H1 (cell line): ENCODE measurements around the gene TMEM255B. TPM values are rescaled to one million over a fixed set of nuclear protein-coding genes. Genes with fewer than 3 reads are reported as not detected.

Source experiments
- CTCF ChIA-PET: fragments of 300-600 bp; sonication (Branson Sonifier 250); formaldehyde crosslinking; loops from one replicate; lab custom pipeline; 2021; ENCODE audit not compliant: partially characterized antibody; lab: Charles Lee
- POLR2A ChIA-PET: fragments of 300-600 bp; sonication (Branson Sonifier 250); formaldehyde crosslinking; loops from one replicate; lab custom pipeline; 2021; ENCODE audit warnings: inconsistent platforms; ENCODE audit not compliant: partially characterized antibody; lab: Charles Lee
- DNase-seq, 2 experiments: peaks; one replicate each; pipeline versions ENCODE4 v3.0.0 to v3.0.0-alpha.2; 2010 to 2022; ENCODE audit warnings: low spot score in 2 of 2, low read depth in 1 of 2, mixed read lengths in 1 of 2
- FAIRE-seq: peaks from 2 replicates; lab custom pipeline; 2011; peaks lifted over from hg19 to GRCh38; lab: Jason Lieb, UNC
- H2AFZ ChIP-seq: 2 replicates; pipeline ENCODE4 v1.8.1; 2012; ENCODE audit warnings: low read length, inconsistent platforms
- H2AK5ac ChIP-seq: 2 replicates; pipeline ENCODE4 v1.6.1; 2013; ENCODE audit warnings: low read depth, low read length
- H2BK120ac ChIP-seq: replicated peaks from 2 replicates; pipeline ENCODE3; 2013; ENCODE audit warnings: low read depth, low read length, inconsistent platforms
- H2BK12ac ChIP-seq: 2 replicates; pipeline ENCODE4 v1.6.1; 2013; ENCODE audit warnings: low read depth, low read length
- H2BK15ac ChIP-seq: 2 replicates; pipeline ENCODE4 v1.6.1; 2013; ENCODE audit warnings: low read length
- H2BK20ac ChIP-seq: 2 replicates; pipeline ENCODE4 v1.6.1; 2013; ENCODE audit warnings: low read length
- H2BK5ac ChIP-seq: 2 replicates; pipeline ENCODE4 v1.6.1; 2013; ENCODE audit warnings: low read depth, low read length
- H3K14ac ChIP-seq: 2 replicates; pipeline ENCODE4 v1.6.1; 2013; ENCODE audit warnings: inconsistent platforms; ENCODE audit not compliant: insufficient read length
- H3K18ac ChIP-seq: 2 replicates; pipeline ENCODE4 v1.6.1; 2013; ENCODE audit warnings: low read length; ENCODE audit errors: extremely low read depth
- H3K23ac ChIP-seq: 2 replicates; pipeline ENCODE4 v1.6.1; 2013; ENCODE audit warnings: inconsistent platforms; ENCODE audit not compliant: insufficient read length
- H3K23me2 ChIP-seq: 2 replicates; pipeline ENCODE4 v1.6.1; 2013; ENCODE audit warnings: low read depth, low read length
- H3K27ac ChIP-seq: 2 replicates; pipeline ENCODE4 v1.6.1; 2011; ENCODE audit warnings: low read depth, low read length, inconsistent platforms
- H3K27me3 ChIP-seq, 4 experiments: replicated peaks in 1 of 4; 1 replicate in 1 of 4; 2 replicates in 3 of 4; pipeline versions ENCODE4 v1.6.1 to v1.8.1; 2011 to 2013; ENCODE audit warnings: low read length in 3 of 4, mild to moderate bottlenecking in 3 of 4, inconsistent platforms in 2 of 4, mixed read lengths in 2 of 4, moderate library complexity in 1 of 4; ENCODE audit not compliant: control insufficient read depth in 3 of 4, insufficient read depth in 3 of 4; ENCODE audit errors: extremely low read depth in 1 of 4
- H3K36me3 ChIP-seq, 4 experiments: 2 replicates each; pipeline versions ENCODE4 v1.6.1 to v1.8.1; 2011 to 2013; ENCODE audit warnings: mild to moderate bottlenecking in 4 of 4, low read length in 3 of 4, moderate library complexity in 2 of 4, control low read depth in 1 of 4, inconsistent platforms in 1 of 4; ENCODE audit not compliant: insufficient read depth in 4 of 4, control insufficient read depth in 2 of 4
- H3K4ac ChIP-seq: replicated peaks from 2 replicates; pipeline ENCODE3; 2013; ENCODE audit warnings: low read length, low read depth, mixed read lengths, inconsistent platforms; ENCODE audit not compliant: insufficient read length
- H3K4me1 ChIP-seq, 4 experiments: replicated peaks in 1 of 4; 1 replicate in 1 of 4; 2 replicates in 3 of 4; pipeline versions ENCODE4 v1.6.1 to v1.8.1; 2011 to 2013; ENCODE audit warnings: low read length in 3 of 4, inconsistent platforms in 2 of 4, mixed read lengths in 1 of 4; ENCODE audit not compliant: insufficient read depth in 4 of 4, control insufficient read depth in 3 of 4
- H3K4me2 ChIP-seq, 2 experiments: 2 replicates each; pipeline versions ENCODE4 v1.6.1 to v1.8.1; 2011 to 2013; ENCODE audit warnings: low read depth in 2 of 2, low read length in 2 of 2, control low read depth in 1 of 2, inconsistent platforms in 1 of 2, mild to moderate bottlenecking in 1 of 2; ENCODE audit not compliant: insufficient read depth in 1 of 2
- H3K4me3 ChIP-seq, 4 experiments: fragments of 200-600, 300-600 bp in 1 of 4; sonication (generic), shearing (Covaris generic), sonication (Bioruptor Twin) in 1 of 4; 2 replicates each; pipeline versions ENCODE4 v1.5.1 to v1.8.1; 2011 to 2016; ENCODE audit warnings: low read length in 4 of 4, low read depth in 3 of 4, control low read depth in 2 of 4, inconsistent platforms in 2 of 4, mild to moderate bottlenecking in 2 of 4, mixed read lengths in 1 of 4, moderate library complexity in 1 of 4; ENCODE audit not compliant: insufficient read depth in 2 of 4; ENCODE audit errors: extremely low read depth in 1 of 4
- H3K56ac ChIP-seq: replicated peaks from 2 replicates; pipeline ENCODE3; 2013; ENCODE audit warnings: low read depth, mild to moderate bottlenecking, mixed read lengths, low read length, inconsistent platforms; ENCODE audit not compliant: insufficient read length
- H3K79me1 ChIP-seq: 2 replicates; pipeline ENCODE4 v1.6.1; 2013; ENCODE audit warnings: low read depth, low read length, control low read depth
- H3K79me2 ChIP-seq, 2 experiments: 2 replicates each; pipeline versions ENCODE4 v1.6.1 to v1.8.1; 2012 to 2013; ENCODE audit warnings: low read length in 2 of 2, mild to moderate bottlenecking in 2 of 2, inconsistent platforms in 1 of 2; ENCODE audit not compliant: insufficient read depth in 2 of 2, control insufficient read depth in 1 of 2
- H3K9ac ChIP-seq, 4 experiments: replicated peaks in 1 of 4; 1 replicate in 1 of 4; 2 replicates in 3 of 4; pipeline versions ENCODE4 v1.6.1 to v1.8.1; 2011 to 2013; ENCODE audit warnings: low read depth in 3 of 4, low read length in 3 of 4, control low read depth in 2 of 4, mild to moderate bottlenecking in 2 of 4, moderate library complexity in 2 of 4, inconsistent platforms in 1 of 4; ENCODE audit errors: extremely low read depth in 1 of 4
- H3K9me3 ChIP-seq, 2 experiments: 2 replicates each; pipeline versions ENCODE4 v1.6.1 to v1.8.1; 2012 to 2013; ENCODE audit warnings: mild to moderate bottlenecking in 2 of 2, moderate library complexity in 2 of 2, control low read depth in 1 of 2, inconsistent platforms in 1 of 2, low read depth in 1 of 2, low read length in 1 of 2, mixed read lengths in 1 of 2; ENCODE audit not compliant: insufficient read depth in 2 of 2
- H4K20me1 ChIP-seq, 2 experiments: replicated peaks in 1 of 2; 2 replicates each; pipeline versions ENCODE3 to v1.8.1; 2011 to 2013; ENCODE audit warnings: inconsistent platforms in 2 of 2, low read length in 2 of 2, mild to moderate bottlenecking in 1 of 2; ENCODE audit not compliant: insufficient read depth in 2 of 2, control insufficient read depth in 1 of 2
- H4K5ac ChIP-seq: 2 replicates; pipeline ENCODE4 v1.6.1; 2013; ENCODE audit warnings: low read length, low read depth, mixed read lengths, inconsistent platforms; ENCODE audit not compliant: insufficient read length
- H4K8ac ChIP-seq: 2 replicates; pipeline ENCODE4 v1.8.0; 2013; ENCODE audit warnings: mild to moderate bottlenecking, moderate library complexity, low read length, inconsistent platforms; ENCODE audit not compliant: insufficient read depth; ENCODE audit errors: extremely low read depth
- H4K91ac ChIP-seq: replicated peaks from 2 replicates; pipeline ENCODE3; 2013; ENCODE audit warnings: low read length, mixed read lengths, inconsistent platforms; ENCODE audit not compliant: insufficient read length
- CHD2 ChIP-seq: IDR thresholded peaks from 2 replicates; pipeline ENCODE4 v1.6.1; 2012; ENCODE audit warnings: low read length, improper control_type of control experiment
- EZH2 ChIP-seq: fragments of 200-600 bp; sonication (generic); IDR thresholded peaks from 2 replicates; pipeline ENCODE4 v1.7.1; 2012; ENCODE audit warnings: low read depth, mild to moderate bottlenecking, moderate library complexity, low read length, inconsistent platforms; ENCODE audit not compliant: severe bottlenecking
- JUND ChIP-seq: IDR thresholded peaks from 2 replicates; pipeline ENCODE4 v1.6.1; 2011; ENCODE audit warnings: mild to moderate bottlenecking, improper control_type of control experiment, low read length
- KDM1A ChIP-seq: fragments of 200-600, 300-600 bp; sonication (generic); IDR thresholded peaks from 2 replicates; pipeline ENCODE4 v1.7.1; 2016; ENCODE audit warnings: mild to moderate bottlenecking, low read length, borderline replicate concordance
- MAX ChIP-seq: IDR thresholded peaks from 2 replicates; pipeline ENCODE4 v1.6.1; 2012; ENCODE audit warnings: inconsistent platforms
- RBBP5 ChIP-seq: IDR thresholded peaks from 2 replicates; pipeline ENCODE4 v1.7.1; 2012; ENCODE audit warnings: low read depth, mild to moderate bottlenecking, inconsistent platforms, low read length, moderate library complexity, borderline replicate concordance
- SP2 ChIP-seq: IDR thresholded peaks from 2 replicates; pipeline ENCODE4 v1.6.1; 2012; ENCODE audit warnings: mild to moderate bottlenecking, low read length, inconsistent platforms
- SRF ChIP-seq: IDR thresholded peaks from 2 replicates; pipeline ENCODE4 v1.6.1; 2011; ENCODE audit warnings: mild to moderate bottlenecking, low read depth, low read length, moderate library complexity
- TCF12 ChIP-seq: IDR thresholded peaks from 2 replicates; pipeline ENCODE4 v1.6.1; 2011; ENCODE audit warnings: low read depth, mild to moderate bottlenecking, low read length
- WGBS, 2 experiments: shearing (Covaris generic) in 1 of 2; methylation state at CpG; one replicate each; pipeline versions ENCODE4 v1.1.6 to v1.1.7; 2013 to 2015; ENCODE audit warnings: low lambda C conversion rate in 2 of 2, mixed read lengths in 2 of 2, inconsistent platforms in 1 of 2, low coverage in 1 of 2, missing lambda C conversion rate in 1 of 2; ENCODE audit not compliant: insufficient replicate concordance in 2 of 2, insufficient coverage in 1 of 2, insufficient read length in 1 of 2; ENCODE audit errors: extremely low coverage in 1 of 2, missing lambda C conversion rate in 1 of 2; 5-methylcytosine and 5-hydroxymethylcytosine counted together
- polyA plus RNA-seq, 7 experiments: library from polyadenylated mRNA; depleted of rRNA in 3 of 7; stranded (reverse) in 5 of 7; unstranded in 2 of 7; fragments of >200 nt in 5 of 7; fragments of 200-250 nt in 2 of 7; gene quantifications; 1 replicate in 5 of 7; 2 replicates in 1 of 7; 4 replicates in 1 of 7; pipeline versions ENCODE4 v1.2.1 to v1.2.3, GENCODE V29; 2011 to 2013; ENCODE audit warnings: missing spikeins in 2 of 7, mixed read lengths in 2 of 7
- total RNA-seq: library from RNA; stranded (reverse); fragmentation: NEBNext Ultra II Directional; extraction: Animal tissue kit (Norgen Biotek cat#: 25700); gene quantifications from 2 replicates; pipeline ENCODE4 v1.2.1, GENCODE V29; 2021
- TF ChIP-seq, protein P1 (sequence below): IDR thresholded peaks from 2 replicates; pipeline ENCODE4 v1.6.1; 2011; ENCODE audit warnings: low read length, improper control_type of control experiment
- TF ChIP-seq, protein P2 (sequence below): IDR thresholded peaks from 2 replicates; pipeline ENCODE4 v1.6.1; 2012; ENCODE audit warnings: inconsistent platforms

Gene TMEM255B
- total and polyA plus RNA-seq, 2 of the 8 experiments (the other 6 are each of a cell fraction or from before 2014, with no cell fraction given): 3.4 to 4.4 TPM

GRCh38 chr13:113800576-113800926 lies 41.5 kb downstream of the TMEM255B start:
- Histone ChIP-seq H4K20me1 (peaks cover 0 to 6% of the 10 kb centered on the region in 2 experiments), H4K8ac (no peak overlapping the region), H3K18ac (no peak overlapping the region), H3K23ac (no peak overlapping the region), H3K56ac (no peak overlapping the region), H2BK12ac (no peak overlapping the region), H2BK120ac (no peak overlapping the region), H3K36me3 (no peaks in the 10 kb centered on the region; a peak in 1 of 8 replicates), H3K79me2 (no peaks in the 10 kb centered on the region), H2BK20ac (no peak overlapping the region), H3K27me3 (no peaks in the 10 kb centered on the region), H3K14ac (no peak overlapping the region), H2AK5ac (no peak overlapping the region), H3K79me1 (no peaks in the 10 kb centered on the region), H3K23me2 (peaks cover 18% of the 10 kb centered on the region; the same call in 1 of the 2 replicates), H4K91ac (no peak overlapping the region), H4K5ac (no peak overlapping the region), H3K4me2 (no peak overlapping the region), H2BK5ac (no peak overlapping the region), H3K9ac (no peak overlapping the region), H3K4me3 (no peak overlapping the region), H3K4me1 (peaks cover 0 to 8% (median 6%) of the 10 kb centered on the region in 4 experiments; a peak in 4 of 7 replicates), H2AFZ (no peak overlapping the region), H3K4ac (no peak overlapping the region), H3K27ac (no peak overlapping the region), H2BK15ac (no peak overlapping the region), H3K9me3 (no peaks in the 10 kb centered on the region)
- DNase-seq (no peak), FAIRE-seq (no peak)
- POLR2A ChIA-PET: no interaction called here
- TF ChIP-seq SRF (no peak), SP2 (no peak), JUND (no peak), RBBP5 (no peak), KDM1A (no peak), EZH2 (no peak), MAX (no peak), CHD2 (no peak), TCF12 (no peak)
- TF ChIP-seq, protein P1, sequence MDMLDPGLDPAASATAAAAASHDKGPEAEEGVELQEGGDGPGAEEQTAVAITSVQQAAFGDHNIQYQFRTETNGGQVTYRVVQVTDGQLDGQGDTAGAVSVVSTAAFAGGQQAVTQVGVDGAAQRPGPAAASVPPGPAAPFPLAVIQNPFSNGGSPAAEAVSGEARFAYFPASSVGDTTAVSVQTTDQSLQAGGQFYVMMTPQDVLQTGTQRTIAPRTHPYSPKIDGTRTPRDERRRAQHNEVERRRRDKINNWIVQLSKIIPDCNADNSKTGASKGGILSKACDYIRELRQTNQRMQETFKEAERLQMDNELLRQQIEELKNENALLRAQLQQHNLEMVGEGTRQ: no peak
- TF ChIP-seq, protein P2, sequence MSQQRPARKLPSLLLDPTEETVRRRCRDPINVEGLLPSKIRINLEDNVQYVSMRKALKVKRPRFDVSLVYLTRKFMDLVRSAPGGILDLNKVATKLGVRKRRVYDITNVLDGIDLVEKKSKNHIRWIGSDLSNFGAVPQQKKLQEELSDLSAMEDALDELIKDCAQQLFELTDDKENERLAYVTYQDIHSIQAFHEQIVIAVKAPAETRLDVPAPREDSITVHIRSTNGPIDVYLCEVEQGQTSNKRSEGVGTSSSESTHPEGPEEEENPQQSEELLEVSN: no peak
- 79% methylated on average over 9 of the region's 10 CpGs; no CpG with 5 or more reads in 1 of the 2 experiments for WGBS, 2 experiments
- CTCF ChIA-PET: no interaction called here
